GM12891 (cell line): Measurements from ENCODE around the gene BABAM2.

ENCODE experiments used
- POLR2A ChIP-seq: IDR thresholded peaks from 2 replicates; pipeline ENCODE4 v1.6.1; 2011; ENCODE audit warnings: low read depth, low read length, control low read depth
- POLR2AphosphoS5 ChIP-seq: IDR thresholded peaks from 2 replicates; pipeline ENCODE4 v1.6.1; 2011; ENCODE audit warnings: low read depth, low read length, control low read depth
- SPI1 ChIP-seq: IDR thresholded peaks from 2 replicates; pipeline ENCODE4 v1.6.1; 2011; ENCODE audit warnings: low read depth, low read length, control low read depth
- TAF1 ChIP-seq: IDR thresholded peaks from 2 replicates; pipeline ENCODE4 v1.6.1; 2011; ENCODE audit warnings: low read depth, low read length, control low read depth

DNA sequence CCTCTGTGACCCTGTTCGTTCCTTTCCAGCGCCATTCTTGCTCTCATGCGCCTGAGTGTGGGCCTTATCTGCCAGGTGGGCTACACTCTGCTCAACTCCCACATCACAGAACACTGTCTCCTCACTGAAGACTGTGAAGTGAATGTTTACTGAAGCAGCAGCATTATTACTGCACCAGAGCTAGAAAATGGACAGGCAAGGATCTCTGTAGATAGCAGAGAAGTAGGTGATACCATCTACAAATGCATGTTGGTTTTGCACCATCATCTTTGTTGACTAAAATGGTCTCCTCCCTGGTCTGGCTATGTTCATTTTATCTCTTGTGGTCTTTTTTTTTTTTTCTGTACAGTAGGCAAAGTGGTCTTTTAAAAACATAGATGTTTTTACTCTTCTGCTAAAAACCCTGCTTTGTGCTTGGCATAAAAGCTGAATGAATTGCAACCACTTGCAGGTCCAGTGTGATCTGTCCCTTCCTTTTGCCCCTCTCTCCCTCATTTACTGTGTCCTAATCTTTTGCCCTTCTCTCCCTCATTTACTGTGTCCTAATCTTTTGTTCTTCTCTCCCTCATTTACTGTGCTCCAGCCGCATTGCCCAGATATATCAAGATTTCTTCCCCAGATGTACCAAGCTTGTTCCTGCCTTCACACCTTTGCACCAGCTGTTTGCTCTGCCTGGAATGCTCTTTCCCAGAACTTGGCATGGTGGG lies 35.4 kb downstream of the BABAM2 start:
- TF ChIP-seq POLR2A (no peak), POLR2AphosphoS5 (no peak), TAF1 (no peak), SPI1 (no peak)
